IPS DF 6.9 (cell line): ENCODE measurements around the gene MDM2.
"Not testable (repeated sequence)": the region's sequence is repeated elsewhere in the genome, so short reads cannot be mapped to it uniquely, and the experiment has no call there.

Experiments
- DNase-seq: peaks from one replicate; pipeline ENCODE4 v3.0.0-alpha.2; 2013; ENCODE audit warnings: low read depth, low spot score
- H3K27ac ChIP-seq: one replicate; pipeline ENCODE4 v1.5.1; 2013; ENCODE audit warnings: low read length, control low read depth
- H3K27me3 ChIP-seq: 2 replicates; pipeline ENCODE4 v1.6.1; 2013; ENCODE audit warnings: mild to moderate bottlenecking, low read length; ENCODE audit not compliant: control insufficient read depth, insufficient read depth
- H3K36me3 ChIP-seq: 2 replicates; pipeline ENCODE4 v1.6.1; 2013; ENCODE audit warnings: low read length; ENCODE audit not compliant: control insufficient read depth, insufficient read depth
- H3K4me1 ChIP-seq: 2 replicates; pipeline ENCODE4 v1.6.1; 2013; ENCODE audit warnings: low read length; ENCODE audit not compliant: control insufficient read depth, insufficient read depth
- H3K4me3 ChIP-seq: 2 replicates; pipeline ENCODE4 v1.5.1; 2013; ENCODE audit warnings: mild to moderate bottlenecking, low read length
- H3K9me3 ChIP-seq: 2 replicates; pipeline ENCODE4 v1.6.1; 2013; ENCODE audit warnings: low read length, inconsistent platforms; ENCODE audit not compliant: control insufficient read depth, insufficient read depth
- WGBS: extraction: QIAGEN DNeasy Blood & Tissue Kit; methylation state at CpG from one replicate; pipeline ENCODE4 v1.1.7; 2013; ENCODE audit warnings: mixed read lengths, missing lambda C conversion rate; ENCODE audit not compliant: insufficient read length, insufficient coverage; 5-methylcytosine and 5-hydroxymethylcytosine counted together

The MDM2 gene

DNA sequence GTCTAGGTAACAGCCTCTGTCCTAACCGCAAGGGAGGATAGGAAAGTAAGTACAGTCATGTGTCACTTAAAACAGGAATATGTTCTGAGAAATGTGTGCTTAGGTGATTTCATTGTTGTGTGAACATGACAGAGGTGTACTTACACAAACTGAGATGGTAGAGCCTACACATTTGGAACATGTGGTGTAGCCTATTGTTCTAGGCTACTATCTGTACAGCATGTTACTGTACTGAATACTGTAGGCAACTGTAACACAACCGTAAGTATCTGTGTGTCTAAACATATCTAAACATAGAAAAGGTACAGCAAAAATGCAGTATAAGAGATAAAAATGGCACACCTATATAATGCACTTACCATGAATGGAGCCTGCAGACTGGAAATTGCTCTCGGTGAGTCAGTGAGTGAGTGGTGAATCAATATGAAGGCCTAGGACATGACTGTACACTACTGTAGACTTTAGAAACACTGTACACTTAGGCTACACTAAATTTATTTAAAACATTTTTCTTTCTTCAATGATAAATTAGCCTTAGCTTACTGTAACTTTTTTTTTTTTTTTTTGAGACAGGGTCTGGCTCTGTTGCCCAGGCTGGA, 13.2 kb upstream of the MDM2 start:
- no peaks in the 10 kb centered on the region for H3K9me3 ChIP-seq
- no peak for DNase-seq
- WGBS, result no CpG with 5 or more reads among the region's 3 CpGs
- no peak overlapping the region for H3K4me3 ChIP-seq
- H3K27ac ChIP-seq, result no peak overlapping the region
- H3K36me3 ChIP-seq, result no peaks in the 10 kb centered on the region
- H3K27me3 ChIP-seq, result no peaks in the 10 kb centered on the region
- H3K4me1 ChIP-seq, result no peaks in the 10 kb centered on the region

DNA sequence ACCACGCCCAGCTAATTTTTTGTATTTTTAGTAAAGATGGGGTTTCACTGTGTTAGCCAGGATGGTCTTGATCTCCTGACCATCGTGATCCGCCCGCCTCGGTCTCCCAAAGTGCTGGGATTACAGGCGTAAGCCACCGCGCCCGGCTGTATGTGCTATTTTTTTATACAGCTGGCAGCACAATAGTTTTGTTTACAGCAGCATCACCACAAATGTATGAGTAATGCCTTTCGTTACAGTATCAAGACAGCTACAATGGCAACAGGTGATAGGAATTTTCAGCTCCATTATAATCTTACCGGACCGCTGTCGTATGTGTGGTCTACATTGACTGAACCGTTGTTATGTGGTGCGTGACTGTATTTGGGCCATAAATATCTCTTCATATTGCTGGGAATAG, 11.6 kb upstream of the MDM2 start:
- Histone ChIP-seq H3K36me3 (no peaks in the 10 kb centered on the region), H3K4me3 (no peak overlapping the region), H3K9me3 (no peaks in the 10 kb centered on the region), H3K4me1 (no peaks in the 10 kb centered on the region), H3K27ac (no peak overlapping the region), H3K27me3 (no peaks in the 10 kb centered on the region)
- DNase-seq, result no peak
- no CpG with 5 or more reads among the region's 15 CpGs for WGBS

DNA sequence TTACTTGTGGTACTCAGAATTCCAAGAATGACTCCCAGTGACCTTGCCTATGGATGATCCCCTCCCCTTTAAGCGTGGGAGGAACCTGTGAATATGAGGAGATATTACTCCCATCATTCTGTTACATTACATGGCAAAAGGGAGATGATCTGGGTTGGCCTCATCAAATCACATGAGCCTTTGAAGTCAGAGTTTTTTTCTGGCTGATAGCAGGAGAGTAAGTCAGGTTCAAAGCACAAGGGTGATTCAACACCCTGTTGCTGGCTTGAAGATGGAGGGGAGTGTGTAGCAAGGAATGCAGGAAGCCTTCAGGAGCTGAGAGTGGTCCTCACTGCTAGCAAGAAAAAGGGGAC, 9.1 kb upstream of the MDM2 start:
- no CpG with 5 or more reads among the region's 1 CpG for WGBS

DNA sequence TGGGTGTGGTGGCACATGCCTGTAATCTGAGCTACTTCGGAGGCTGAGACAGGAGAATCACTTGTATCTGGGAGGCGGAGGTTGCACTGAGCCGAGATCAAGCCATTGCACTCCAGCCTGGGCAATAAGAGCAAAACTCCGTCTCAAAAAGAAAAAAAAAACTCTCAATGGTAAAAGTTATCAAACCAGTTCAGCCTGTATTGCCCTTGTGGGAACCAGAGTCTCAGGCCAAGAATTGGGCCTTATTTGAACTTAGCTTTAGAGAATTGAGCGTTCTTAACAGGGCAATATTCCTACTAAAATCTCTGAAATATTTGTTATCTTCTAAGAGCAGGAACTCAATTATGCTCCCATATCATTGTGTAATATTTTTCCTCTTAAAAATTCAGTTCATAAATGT, 7.7 kb upstream of the MDM2 start:
- Histone ChIP-seq H3K27ac (no peak overlapping the region), H3K9me3 (no peaks in the 10 kb centered on the region), H3K4me3 (no peak overlapping the region), H3K27me3 (no peaks in the 10 kb centered on the region), H3K36me3 (no peaks in the 10 kb centered on the region), H3K4me1 (peaks cover 6% of the 10 kb centered on the region)
- no peak for DNase-seq
- no CpG with 5 or more reads among the region's 5 CpGs for WGBS

More for the DNA sequence above, 9.1 kb upstream of the MDM2 start:
- H3K27me3 ChIP-seq, result no peaks in the 10 kb centered on the region
- DNase-seq, result no peak
- no peaks in the 10 kb centered on the region for H3K9me3 ChIP-seq
- H3K27ac ChIP-seq, result no peak overlapping the region
- H3K4me3 ChIP-seq, result no peak overlapping the region
- no peaks in the 10 kb centered on the region for H3K4me1 ChIP-seq
- no peaks in the 10 kb centered on the region for H3K36me3 ChIP-seq

DNA sequence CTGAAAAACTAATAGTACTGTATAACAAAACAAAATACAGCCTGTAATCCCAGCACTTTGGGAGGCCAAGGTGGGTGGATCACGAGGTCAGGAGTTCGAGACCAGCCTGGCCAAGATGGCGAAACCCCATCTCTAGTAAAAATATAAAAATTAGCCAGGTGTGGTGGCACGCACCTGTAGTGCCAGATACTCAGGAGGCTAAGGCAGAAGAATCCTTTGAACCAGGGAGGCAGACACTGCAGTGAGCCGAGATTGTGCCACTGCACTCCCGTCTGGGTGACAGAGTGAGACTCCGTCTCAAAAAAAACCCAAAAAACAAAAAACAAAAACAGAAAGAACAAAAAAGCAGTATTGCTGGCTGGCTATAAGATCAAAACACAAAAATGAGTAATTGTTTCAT, 6.9 kb upstream of the MDM2 start:
- not testable (repeated sequence) for H3K27me3 ChIP-seq, DNase-seq, H3K4me3 ChIP-seq, H3K27ac ChIP-seq, H3K9me3 ChIP-seq, H3K36me3 ChIP-seq, H3K4me1 ChIP-seq
- WGBS, result no CpG with 5 or more reads among the region's 7 CpGs

DNA sequence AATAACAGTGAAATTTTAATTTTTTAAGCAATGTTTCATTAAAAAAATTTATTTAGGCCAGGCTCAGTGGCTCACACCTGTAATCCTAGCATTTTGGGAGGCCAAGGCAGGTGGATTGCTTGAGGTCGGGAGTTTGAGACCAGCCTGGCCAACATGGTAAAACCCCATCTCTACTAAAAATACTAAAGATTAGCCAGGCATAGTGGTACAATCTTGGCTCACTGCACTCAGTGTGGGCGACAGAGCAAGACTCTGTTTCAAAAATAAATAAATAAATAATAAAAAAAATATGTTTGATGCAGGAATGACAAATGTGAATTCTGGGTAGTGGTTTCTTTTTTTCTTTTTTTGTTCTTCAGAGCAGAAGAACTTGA, 5.6 kb upstream of the MDM2 start:
- H3K36me3 ChIP-seq, H3K9me3 ChIP-seq, H3K4me1 ChIP-seq, H3K27ac ChIP-seq, H3K4me3 ChIP-seq, DNase-seq, H3K27me3 ChIP-seq: not testable (repeated sequence)
- WGBS, result no CpG with 5 or more reads among the region's 2 CpGs

DNA sequence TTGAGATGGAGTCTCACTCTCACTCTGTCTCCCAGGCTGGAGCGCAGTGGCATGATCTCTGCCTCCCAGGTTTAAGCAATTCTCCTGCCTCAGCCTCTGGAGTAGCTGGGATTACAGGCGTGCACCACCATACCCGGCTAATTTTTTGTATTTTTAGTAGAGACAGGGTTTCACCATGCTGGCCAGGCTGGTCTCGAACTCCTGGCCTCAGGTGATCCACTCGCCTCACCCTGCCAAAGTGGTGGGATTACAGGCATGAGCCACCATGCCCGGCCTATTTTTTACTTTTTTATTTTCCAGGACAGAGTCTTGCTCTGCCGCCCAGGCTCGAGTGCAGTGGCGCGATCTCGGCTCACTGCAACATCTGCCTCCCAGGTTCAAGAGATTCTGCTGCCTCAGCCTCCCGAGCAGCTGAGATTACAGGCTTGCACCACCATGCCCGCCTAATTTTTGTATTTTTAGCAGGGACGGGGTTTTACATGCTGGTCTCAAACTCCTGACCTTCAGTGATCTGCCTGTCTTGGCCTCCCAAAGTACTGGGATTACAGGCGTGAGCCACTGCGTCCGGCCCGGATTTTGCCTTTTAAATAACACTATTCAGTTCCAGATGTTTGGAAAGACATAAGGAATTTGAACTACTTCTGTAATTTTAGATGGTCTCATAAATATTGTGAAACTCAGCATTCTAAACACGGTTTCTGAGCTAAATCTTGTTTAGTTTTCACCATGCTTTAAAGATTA, 4.9 kb upstream of the MDM2 start:
- H3K4me3 ChIP-seq, H3K36me3 ChIP-seq, H3K9me3 ChIP-seq, H3K27ac ChIP-seq, H3K4me1 ChIP-seq, H3K27me3 ChIP-seq, DNase-seq: not testable (repeated sequence)
- no CpG with 5 or more reads among the region's 19 CpGs for WGBS

DNA sequence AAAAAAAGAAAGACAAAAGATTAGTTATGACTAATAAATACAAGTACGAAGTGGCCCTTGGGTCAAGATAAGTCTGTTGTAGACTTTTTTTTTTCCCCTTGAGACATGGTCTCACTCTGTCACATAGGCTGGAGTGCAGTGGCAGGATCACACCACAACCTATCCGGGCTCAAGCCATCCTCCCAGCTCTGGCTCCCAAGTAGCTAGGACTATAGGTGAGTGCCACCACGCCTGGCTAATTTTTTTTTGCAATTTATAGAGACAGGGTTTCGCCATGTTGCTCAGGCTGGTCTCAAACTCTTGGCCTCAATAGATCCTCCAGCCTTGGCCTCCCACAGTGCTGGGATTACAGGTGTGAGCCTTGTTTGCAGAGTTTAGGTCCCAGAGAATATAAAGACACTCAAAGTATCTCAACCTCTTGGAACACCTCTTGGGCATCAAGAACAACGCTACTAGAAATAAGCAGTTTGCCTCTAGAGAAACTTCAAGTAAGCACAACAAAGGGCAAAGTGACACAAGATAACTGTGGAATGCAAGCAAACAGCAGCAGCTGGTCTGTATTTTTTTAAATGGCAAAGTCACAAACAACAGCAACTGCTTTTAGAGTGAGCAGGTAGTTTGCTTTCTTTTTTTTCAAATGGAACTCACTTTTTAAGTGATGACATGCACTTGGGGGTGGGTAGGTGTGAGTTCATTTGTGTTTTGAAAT, 3.9 kb upstream of the MDM2 start:
- Histone ChIP-seq H3K9me3 (no peaks in the 10 kb centered on the region), H3K27ac (no peak overlapping the region), H3K27me3 (no peaks in the 10 kb centered on the region), H3K4me3 (no peak overlapping the region), H3K36me3 (no peaks in the 10 kb centered on the region), H3K4me1 (peaks cover 6% of the 10 kb centered on the region)
- WGBS, result no CpG with 5 or more reads among the region's 5 CpGs
- no peak for DNase-seq

DNA sequence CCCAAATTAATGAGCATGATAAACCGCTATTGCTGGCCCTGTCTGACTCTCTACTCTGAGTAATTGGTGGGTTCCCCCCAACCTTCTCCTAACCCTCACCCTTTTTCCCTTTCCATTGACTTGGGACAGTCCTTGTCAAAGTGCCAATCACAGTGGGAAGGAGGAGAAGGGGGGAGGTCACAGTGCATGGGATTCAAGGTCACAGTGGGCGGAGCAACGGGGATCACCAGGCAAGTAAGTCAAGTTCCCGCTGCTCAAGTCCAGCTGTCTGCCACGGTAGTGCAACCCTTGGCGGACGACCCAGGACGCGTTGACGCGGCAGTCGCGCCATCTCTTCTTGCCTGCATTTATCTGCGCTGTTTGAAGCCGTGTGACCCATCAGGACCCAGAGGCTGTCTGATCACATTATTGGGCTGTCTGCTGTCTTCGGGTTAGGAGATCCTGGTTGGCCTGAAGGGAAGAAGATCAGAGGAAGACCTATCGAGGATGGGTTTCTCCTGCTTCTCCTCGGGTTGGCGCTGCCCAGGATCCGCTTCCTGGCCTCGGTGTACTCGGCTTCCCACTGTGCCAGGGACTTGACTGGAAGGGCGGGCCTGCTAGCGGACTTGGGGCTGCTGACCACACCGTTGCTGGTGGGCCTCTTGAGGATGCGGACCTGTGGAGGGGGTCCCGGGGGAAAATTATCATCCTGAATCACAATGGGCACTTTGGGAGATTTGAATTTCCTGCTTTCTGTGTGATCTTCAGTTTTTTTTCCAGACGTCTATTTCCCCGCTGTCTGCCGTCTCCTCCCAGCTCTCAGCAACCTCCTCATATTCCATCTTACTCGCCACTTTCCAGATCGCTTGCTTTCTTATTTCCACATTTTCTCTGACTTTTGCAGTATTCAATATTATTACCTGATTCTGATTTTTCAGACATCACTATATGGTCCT, 3.1 kb upstream of the MDM2 start:
- Histone ChIP-seq H3K36me3 (no peaks in the 10 kb centered on the region), H3K4me3 (no peak overlapping the region), H3K4me1 (peaks cover 6% of the 10 kb centered on the region), H3K9me3 (no peaks in the 10 kb centered on the region), H3K27ac (no peak overlapping the region), H3K27me3 (no peaks in the 10 kb centered on the region)
- WGBS, result 100% methylated on average over 2 of the region's 32 CpGs
- no peak for DNase-seq

DNA sequence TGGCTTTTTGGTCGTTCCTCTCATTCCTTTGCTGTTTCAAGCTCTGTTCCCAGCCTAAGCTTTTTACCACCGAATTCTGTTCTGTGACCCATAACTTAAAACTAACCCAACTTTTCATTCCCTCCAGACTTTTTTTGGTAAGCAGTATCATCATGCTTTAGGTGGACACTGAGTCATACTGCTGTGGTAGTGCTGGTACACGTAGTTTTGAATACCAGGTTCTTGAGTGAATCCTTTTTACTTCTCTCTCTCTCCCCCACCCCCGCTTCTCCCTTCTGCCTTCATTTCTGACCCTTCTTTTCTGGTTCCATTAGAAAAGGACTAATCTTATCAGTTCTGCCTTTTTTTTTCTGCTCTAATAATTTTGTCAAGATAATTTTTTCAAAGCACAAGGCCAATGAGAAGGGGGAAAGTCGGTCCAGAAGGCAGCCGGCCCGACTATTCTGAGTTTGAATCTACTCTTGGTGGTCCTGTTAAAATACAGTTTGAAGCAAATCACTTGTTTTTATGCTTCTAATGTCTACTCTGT, 2.3 kb upstream of the MDM2 start:
- no peak overlapping the region for H3K27ac ChIP-seq
- no CpG with 5 or more reads among the region's 7 CpGs for WGBS
- no peak overlapping the region for H3K4me3 ChIP-seq

More for the DNA sequence above, 2.3 kb upstream of the MDM2 start:
- H3K4me1 ChIP-seq, result peaks cover 6% of the 10 kb centered on the region
- H3K36me3 ChIP-seq, result no peaks in the 10 kb centered on the region
- no peak for DNase-seq
- H3K9me3 ChIP-seq, result no peaks in the 10 kb centered on the region
- H3K27me3 ChIP-seq, result no peaks in the 10 kb centered on the region
